GM12873 (cell line): ENCODE data around the gene MAST4.

Experiments
- TF ChIP-seq, protein P1 (sequence below): IDR thresholded peaks from 2 replicates; pipeline ENCODE4 v1.5.1; 2012; ENCODE audit warnings: low read depth, mild to moderate bottlenecking, moderate library complexity, low read length, control low read depth; ENCODE audit not compliant: insufficient read depth; ENCODE audit errors: missing control alignments

The MAST4 gene

DNA sequence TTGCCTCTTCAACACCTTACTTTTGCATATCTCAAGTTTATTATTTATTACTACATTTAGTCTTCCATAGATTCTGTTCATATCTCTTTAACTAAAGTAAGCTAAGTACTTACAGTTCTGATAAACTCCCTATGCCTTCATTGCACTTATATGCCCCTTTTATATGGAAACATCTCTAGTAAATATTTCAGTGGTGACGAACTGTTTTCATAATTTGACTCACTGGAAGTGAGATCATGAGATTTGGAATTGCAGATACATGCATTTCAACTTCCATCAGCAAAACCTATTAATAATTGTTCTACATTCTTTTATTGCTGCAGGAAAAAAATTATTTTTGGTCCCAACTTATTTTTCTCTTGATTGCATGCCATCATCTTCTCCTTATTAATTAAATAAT is 336.9 kb downstream of the MAST4 start:
- TF ChIP-seq, protein P1, sequence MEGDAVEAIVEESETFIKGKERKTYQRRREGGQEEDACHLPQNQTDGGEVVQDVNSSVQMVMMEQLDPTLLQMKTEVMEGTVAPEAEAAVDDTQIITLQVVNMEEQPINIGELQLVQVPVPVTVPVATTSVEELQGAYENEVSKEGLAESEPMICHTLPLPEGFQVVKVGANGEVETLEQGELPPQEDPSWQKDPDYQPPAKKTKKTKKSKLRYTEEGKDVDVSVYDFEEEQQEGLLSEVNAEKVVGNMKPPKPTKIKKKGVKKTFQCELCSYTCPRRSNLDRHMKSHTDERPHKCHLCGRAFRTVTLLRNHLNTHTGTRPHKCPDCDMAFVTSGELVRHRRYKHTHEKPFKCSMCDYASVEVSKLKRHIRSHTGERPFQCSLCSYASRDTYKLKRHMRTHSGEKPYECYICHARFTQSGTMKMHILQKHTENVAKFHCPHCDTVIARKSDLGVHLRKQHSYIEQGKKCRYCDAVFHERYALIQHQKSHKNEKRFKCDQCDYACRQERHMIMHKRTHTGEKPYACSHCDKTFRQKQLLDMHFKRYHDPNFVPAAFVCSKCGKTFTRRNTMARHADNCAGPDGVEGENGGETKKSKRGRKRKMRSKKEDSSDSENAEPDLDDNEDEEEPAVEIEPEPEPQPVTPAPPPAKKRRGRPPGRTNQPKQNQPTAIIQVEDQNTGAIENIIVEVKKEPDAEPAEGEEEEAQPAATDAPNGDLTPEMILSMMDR: no peak

- TF ChIP-seq, protein P1: no peak
These were observed 342.9 kb downstream of the MAST4 start for GRCh38 chr5:66939094-66939493.

GRCh38 chr5:66945389-66946349 is 349.5 kb downstream of the MAST4 start:
- TF ChIP-seq, protein P1: no peak

GRCh38 chr5:66947458-66947857 is 351.3 kb downstream of the MAST4 start:
- TF ChIP-seq, protein P1: no peak

- TF ChIP-seq, protein P1: no peak
These were observed 352.9 kb downstream of the MAST4 start for GRCh38 chr5:66949066-66949465.

DNA sequence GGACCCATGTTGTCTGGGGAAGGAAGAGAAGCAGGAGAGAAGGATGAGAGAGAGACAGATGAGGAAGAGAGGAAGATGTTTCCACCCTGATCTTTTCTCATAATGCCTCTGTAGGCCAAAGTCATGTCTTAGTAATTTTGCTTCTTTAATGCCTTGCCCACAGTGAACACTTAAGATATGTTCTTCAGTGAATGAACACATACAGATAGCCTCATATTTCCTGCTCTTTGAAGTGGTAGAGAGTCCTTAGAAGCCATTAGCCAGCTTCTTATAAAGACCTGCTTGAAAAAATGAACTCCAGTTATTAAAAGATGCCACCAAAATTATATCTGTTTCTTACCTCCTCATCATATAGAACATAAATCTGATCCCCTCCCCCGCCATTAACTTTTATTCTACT is 356.0 kb downstream of the MAST4 start:
- TF ChIP-seq, protein P1: no peak

- TF ChIP-seq, protein P1: no peak
These were observed 360.2 kb downstream of the MAST4 start for GRCh38 chr5:66956439-66956838.
